GM19395 (cell line): Measurements from ENCODE around the gene DFFA.
"Not testable (repeated sequence)": the region's sequence is repeated elsewhere in the genome, so short reads cannot be mapped to it uniquely, and the experiment has no call there.

Source experiments
- ATAC-seq: cut with Tn5 transposase; IDR thresholded peaks from one replicate; pipeline ENCODE4 v1.9.1; 2021; ENCODE audit warnings: mild to moderate bottlenecking, moderate library complexity; ENCODE audit not compliant: unreplicated experiment

DFFA gene

DNA sequence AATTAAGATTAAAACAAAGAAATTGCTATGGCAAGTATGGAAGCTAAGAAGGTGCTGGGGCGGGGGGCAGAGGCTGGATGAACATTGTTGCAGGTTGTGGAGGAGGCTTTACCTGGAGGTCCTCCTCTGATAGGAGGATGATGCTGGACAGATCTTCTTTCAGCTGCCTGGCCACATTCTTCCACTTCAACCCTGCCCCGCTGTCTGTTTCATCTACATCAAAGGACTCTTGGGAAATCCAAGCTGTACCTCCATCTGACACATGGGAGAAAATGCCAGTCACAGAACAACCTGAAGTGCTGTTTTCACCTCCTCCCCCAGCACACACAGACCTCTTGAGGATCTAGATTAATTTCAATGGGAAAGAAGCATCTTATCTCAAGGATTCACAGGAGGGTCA lies 5.3 kb downstream of the DFFA start:
- ATAC-seq: no peak

DNA sequence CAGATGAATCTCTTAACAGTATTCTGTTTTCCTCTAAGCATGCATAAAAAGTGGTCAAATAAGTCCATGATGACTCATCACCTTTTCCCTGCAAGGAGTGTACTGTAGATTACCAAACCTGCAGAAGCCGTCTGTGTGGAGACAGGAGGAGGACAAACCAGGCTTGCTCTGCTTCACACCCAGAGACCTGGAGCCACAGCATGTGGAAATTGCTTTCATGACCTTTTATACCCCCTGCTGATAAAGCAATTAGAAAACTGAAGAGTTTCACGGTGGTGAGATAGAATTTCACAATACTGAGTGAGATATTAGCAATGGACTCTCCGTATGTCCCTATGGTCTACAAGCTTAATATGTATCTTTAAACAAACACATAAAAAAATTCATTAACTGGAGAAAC lies 13.1 kb downstream of the DFFA start:
- ATAC-seq: no peak

DNA sequence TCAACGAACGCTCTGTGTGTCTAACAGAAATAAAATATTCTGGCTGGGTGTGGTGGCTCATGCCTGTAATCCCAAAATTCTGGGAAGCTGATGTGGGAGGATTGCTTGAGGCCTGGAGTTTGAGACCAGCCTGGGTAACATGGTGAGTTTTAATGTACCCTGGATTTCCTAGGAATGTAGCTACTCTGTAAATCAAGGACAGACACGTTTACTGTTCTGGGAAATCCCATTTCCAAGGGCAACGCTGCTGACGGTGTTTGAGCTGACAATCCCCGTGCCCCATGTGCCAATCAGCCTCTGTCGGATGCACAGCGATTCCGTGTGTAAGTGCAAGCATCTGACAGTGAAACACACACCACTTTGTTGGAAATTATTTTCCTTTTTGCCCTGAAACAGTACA lies 14.5 kb downstream of the DFFA start:
- no peak for ATAC-seq

DNA sequence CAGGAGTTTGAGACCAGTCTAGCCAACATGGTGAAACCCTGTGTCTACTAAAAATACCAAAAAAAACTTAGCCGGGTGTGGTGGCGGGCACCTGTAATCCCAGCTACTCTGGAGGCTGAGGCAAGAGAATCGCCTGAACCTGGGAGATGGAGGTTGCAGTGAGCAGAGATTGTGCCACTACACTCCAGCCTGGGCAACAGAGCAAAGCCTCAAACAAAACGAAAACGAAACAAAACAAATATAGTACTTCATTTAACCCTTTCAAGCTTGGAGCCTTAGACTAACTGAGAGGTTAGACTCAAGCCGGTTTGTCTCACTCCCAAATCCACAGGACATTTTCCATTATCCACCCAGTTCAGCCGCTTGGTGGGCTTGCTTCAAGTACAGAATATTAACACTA lies 14.9 kb downstream of the DFFA start:
- ATAC-seq: not testable (repeated sequence)

DNA sequence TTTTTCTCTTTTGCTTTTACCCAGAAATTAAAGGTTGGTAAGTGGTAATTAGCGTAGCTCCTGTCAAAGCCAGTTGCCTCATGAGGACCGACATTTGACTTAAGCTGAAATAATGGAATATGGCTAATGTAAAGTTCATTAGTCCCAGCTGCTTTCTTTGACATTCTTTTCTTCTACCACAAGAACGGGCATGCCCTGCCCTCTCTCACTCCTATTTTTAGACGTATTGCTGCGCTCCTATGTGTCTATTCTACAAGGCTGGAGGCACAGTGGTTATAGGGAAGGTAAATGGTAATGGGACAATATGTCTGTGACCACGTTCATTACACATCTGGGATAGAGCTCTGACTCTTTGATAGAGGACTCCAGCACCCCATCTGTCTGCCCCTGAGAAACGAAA lies 15.7 kb downstream of the DFFA start:
- no peak for ATAC-seq

DNA sequence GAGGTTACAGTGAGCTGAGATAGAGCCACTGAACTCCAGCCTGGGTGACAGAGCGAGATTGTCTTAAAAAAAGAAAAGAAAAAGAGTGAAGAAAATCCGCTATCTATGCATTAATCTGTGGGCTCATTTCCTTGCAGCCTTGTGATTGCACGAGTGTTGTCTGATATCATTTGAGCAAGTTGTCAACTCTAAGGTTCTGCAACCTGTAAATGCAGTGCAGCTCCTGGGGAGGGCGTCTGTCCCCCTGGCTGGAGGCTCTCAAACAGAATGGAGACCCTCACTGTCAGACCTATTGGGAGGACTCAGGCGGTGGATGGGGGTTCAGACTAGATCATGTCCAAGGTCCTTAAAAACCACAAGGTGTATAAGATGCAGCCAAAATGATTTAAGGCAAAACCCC lies 16.3 kb downstream of the DFFA start:
- ATAC-seq: no peak

DNA sequence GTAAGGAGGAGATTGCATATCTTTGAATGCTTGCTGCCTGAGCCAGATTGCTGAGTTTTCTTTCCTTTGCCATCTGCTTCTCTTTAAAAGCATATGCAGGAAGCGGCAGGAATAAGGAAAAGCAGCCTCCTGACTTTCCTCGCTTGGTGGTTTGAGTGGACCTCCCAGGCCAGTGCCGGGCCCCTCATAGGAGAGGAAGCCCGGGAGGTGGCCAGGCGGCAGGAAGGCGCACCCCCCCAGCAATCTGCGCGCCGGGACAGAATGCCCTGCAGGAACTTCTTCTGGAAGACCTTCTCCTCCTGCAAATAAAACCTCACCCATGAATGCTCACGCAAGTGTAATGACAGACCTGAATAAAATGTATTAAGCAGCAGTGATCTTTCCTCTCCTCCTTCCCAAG lies 21.0 kb downstream of the DFFA start:
- no peak for ATAC-seq

DNA sequence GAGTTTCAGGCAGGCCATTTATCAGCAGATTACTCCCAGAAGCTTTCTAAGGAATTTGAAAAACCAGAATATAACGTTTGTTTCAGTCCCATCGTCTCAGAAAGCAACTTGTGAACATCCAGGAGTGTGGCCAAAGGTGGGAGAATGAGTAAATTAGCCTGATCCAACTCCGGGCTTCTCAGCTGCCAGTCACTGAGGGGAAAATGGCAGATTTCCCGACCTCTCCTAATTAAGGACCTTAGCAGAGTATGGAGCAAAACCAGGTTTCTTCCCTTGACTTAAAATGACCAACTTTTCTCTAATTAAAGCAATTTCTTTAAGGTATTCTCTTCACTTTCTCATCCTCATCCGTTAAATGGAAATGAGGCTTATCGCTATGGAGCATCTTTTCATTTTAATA lies 21.5 kb downstream of the DFFA start:
- no peak for ATAC-seq

DNA sequence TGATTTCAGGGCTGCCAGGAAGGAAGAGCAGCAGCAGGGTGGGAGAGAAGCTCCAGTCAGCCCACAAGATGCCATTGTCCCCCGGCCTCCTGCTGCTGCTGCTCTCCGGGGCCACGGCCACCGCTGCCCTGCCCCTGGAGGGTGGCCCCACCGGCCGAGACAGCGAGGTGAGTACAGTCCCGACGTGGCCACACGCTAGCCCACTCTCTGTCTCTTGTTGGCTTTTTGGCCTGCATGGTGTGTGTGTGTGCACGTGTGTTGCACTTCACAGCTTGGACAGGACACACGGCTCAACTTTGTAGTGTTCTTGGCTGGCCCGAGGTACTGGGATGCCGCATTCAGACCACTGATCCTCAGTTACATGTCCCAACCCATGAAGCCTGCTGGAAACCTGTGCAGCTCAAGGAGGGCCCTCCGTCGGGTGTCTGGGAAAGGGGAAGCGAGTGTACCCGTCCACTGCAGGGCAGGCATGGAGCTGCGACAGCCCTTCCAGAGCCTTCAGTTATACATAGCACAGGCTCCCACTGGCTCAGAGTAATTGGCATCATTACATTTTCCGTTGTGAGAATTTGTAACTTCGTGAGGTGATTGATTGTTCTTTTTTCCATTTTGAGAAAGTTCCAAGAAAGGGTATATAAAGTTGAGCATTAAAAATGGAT lies 22.0 kb downstream of the DFFA start:
- ATAC-seq: no peak

DNA sequence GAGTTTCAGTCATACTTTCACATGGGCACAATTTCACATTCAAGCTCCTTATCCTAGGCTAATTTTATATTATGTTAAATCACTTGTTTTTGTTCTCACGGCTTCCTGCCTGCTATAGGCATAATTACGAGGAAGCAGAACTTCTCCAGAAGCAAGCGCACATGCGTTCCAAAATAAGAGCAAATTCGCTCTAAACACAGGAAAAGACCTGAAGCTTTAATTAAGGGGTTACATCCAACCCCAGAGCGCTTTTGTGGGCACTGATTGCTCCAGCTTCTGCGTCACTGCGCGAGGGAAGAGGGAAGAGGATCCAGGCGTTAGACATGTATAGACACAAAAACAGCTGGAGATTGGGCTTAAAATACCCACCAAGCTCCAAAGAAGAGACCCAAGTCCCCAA lies 22.6 kb downstream of the DFFA start, which contains the start of gene CORT:
TSS of gene CORT (plus strand) at position 281 of the 400 bp plus-strand sequence. CDS start 193 bp downstream, outside the sequence.
- ATAC-seq: no peak

DNA sequence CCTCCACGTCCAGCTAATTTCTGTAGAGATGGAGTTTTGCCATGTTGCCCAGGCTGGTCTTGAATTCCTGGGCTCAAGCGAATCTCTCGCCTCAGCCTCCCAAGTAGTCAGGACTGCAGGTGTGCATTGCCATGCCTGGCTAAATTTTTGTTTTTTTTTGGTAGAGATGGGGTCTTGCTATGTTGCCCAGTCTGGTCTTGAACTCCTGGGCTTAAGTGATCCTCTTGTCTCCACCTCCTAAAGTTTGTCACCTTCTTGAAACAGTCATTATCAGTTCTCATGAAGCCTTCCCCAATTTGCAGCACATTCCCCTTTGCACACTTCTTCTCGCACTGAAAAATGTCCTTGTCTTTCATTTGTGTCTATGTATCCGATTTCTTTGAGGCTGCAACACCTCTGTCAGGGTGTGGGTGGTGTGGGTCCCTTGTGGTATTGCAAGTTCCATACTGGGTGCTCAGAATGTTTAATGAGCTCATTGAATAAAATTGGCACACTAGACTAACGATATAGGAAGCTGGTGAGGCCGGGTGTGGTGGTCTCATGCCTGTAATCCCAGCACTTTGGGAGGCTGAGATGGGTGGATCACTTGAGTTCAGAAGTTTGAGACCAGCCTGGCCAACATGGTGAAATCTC lies 25.4 kb downstream of the DFFA start:
- ATAC-seq: no peak

DNA sequence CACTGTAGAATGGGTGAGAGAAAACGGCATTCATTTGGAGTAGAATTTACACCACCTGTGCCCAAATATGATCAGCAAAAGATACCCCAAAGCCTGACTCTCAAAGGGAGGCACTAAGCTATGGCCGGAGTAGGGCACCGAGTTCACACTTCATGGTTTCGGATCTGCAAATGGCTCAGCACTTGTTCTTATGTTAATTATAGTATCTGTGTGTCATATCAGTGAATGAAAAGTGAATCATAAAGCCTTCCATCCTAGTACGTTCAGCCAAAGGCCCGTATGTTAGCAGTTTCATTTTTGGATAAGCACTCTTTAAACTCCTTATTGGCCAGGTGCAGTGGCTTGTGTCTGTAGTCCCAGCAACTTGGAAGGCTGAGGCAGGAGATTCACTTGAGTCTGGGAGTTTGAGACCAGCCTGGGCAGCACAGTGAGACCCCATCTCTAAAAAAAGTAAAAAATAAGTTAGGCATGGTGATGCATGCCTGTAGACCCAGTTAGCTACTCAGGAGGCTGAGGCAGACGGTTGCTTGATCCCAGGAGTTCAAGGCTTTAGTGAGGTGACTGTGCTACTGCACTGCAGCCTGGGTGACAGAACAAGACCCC lies 27.4 kb downstream of the DFFA start:
- no peak for ATAC-seq

DNA sequence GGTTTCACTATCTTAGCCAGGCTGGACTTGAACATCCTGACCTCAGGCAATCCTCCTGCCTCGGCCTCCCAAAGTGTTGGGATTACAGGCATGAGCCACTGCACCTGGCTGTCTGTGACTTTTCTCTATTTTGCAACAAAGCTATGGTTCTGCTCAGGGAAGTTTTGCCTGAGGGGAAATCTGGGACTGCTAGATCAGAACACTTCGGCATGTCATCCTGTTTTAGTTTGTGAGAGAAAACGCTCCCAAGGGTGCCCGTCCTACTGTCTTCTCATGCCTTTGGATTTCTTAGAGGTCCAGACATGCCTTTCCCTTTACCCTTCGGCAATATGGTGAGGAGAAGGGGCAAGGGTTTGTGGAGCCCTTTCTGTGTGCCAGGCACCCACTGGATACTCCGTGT lies 28.1 kb downstream of the DFFA start:
- ATAC-seq: no peak

DNA sequence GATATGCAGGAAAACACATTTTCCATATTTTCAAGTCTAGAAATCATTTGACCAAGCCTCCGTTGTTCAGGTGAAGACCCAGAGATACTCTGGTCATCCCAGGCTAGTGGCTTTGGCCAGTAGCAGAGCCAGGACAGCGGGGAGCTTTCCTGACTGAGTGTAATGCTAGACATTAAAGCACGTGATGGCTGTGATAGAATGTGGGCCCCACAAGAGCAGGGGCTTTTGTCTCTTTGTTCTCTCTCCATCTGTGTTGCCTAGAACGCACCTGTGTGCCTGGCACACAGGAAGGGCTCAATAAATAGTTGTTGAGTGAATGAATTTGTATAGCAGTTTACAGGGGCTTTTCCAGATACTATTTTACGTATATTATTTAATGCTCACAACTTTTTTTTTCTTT lies 31.5 kb downstream of the DFFA start:
- no peak for ATAC-seq

DNA sequence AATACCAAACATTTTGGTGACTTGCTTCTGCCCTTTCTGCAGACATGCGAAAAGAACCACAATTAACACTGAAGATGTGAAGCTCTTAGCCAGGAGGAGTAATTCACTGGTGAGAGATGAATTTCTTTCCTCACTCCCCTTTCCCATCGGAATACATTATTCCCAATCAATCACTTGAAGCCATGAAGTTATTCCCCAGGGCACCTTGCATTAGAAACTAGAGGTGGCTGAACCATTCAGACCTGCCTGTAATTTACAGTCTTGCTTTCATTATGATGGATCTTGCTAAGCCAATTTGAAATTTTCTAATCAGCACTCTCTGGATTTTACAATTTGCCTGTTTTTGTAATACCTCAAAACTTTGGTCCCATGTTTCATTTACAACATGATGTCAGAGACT lies 32.0 kb downstream of the DFFA start:
- no peak for ATAC-seq

DNA sequence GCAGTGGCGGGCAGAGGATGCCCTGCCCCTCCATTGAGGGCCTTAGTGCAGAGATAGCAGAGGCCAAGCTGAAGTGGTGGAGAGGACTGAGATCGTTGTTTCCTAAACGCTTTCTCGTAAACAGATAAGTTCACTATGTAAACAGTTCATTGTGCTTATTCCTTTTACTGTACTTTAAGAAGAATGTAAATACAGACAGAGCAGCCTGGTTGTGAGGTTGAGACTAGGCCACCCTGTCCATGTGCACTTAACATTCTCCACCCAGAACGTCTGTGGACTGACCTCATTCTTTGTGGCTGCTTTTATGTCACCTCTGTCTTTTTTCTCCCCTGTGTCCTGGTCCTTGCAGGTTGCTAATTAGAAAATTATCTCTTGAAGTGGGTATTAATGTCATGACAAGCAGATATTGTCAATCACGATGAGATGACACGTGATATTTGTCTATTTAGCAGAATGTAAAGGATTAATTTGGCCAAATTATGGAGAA lies 33.6 kb downstream of the DFFA start:
- ATAC-seq: no peak

DNA sequence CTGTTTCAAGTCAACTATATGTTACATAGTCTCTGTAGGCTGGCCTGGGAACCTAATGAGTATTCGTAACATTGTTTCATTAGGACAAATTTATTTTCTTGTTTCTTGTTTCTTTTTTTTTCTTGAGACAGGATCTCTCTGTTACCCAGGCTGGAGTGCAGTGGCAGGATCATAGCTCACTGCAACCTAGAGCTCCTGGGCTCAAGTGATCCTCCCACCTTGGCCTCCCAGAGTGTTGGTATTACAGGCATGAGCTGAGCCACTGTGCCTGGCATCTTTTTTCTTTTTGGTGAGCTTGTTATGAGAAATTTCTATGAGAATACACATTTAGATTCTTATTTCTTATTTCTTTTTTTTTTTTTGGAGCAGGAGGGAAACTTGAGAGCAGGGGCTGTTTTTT lies 35.3 kb downstream of the DFFA start:
- ATAC-seq: no peak

DNA sequence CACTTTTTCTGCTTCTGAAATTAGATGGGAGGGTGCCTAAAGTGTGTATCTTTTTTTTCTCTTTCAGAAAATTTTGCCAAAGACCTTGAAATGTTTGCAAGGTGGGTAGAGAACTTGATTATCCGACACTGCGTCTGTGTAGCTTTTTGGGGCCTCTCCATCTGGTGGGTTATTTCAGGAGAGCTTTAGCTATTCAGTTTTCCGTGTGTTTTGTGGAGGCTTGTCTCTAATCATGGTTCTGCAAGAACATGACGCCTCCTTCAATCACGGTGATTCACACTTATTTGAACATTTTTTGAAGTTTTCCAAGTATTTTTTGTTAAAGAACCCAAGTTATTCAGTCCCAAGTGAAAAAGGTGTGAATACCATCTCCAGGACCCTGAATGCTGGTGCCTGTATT lies 37.7 kb downstream of the DFFA start:
- ATAC-seq: no peak

DNA sequence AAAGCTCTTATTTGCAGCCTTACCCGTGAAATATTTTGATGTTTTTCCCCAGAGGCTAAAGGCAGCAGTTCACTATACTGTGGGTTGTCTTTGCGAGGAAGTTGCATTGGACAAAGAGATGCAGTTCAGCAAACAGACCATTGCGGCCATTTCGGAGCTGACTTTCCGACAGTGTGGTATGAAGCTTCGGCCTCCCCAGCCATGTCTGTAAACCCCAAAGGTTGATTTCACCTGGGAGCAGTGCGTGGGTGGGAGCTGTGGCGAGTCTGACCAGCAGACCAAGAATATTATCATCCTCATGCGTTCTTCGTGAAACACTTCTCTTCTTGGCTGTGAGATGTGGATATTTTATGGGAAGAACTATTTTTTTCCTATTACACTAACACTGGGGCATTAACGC lies 38.5 kb downstream of the DFFA start:
- ATAC-seq: no peak

DNA sequence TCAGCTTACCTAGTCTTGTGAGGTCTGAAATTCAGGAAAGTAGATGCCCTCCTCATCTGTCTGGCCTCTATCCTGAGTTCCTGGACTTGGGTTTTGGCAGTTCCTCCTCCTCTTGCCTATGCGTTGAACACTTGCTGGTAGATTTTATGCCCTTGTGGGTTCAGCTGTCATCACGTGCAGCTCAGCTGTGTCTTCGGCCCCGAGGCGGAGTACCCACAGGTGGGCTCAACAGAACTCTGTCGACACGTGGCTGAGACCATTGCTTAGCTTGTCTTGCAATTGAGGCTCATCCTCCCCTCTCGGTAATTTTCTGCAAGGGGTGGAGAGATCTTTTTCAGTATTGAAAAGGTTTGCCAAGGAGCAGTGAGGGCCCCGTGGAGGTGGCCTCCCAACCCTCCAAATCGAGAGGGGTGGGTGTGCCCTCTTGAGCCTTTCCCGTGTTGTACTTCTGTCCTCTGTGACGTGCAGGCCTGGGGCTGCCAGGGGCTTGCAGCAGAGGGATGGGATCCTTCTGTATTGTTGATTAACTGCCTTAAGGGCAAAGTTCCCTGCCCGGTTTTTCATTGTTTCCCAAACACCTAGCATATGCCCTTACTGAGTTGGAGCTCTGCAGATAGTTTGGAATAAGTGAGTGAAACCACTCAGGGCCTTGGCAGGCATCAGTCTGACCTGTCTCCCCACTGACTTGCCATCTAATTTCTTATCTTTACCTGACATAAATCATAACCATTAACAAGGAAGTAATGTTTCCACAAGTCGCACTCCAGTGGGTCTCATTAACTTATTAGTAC lies 39.2 kb downstream of the DFFA start:
- no peak for ATAC-seq

DNA sequence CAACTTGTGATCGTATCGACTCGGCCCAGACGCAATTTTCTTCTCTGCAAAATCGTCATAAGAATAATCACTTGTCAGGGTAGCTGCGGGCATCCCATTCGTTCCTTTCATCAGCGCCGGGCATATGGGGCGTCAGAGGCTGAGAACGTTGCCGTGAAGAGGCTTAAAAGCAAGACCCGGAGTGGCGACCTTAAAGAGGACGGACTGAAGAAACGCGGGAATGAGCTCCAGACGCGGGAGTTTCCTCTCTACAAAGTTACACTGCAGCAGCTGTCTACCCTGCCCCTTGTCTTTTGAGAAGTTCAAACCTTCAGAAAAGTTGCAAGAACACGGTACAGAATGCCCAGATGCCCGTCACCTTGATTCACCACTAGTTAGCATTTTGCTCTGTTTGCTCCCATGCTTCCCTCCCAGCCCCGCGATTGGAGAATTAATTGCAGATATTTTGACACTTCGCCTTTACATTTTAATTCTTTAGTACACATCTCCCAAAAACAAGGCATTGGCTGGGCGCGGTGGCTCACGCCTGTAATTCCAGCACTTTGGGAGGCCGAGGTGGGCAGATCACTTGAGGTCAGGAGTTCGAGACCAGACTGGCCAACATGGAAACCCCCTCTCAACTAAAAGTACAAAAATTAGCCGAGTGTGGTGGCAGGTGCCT lies 41.1 kb downstream of the DFFA start:
- no peak for ATAC-seq
